ENCODE measurements around the gene SYT2.

GRCh38 chr1:202551683-202552082 is 158.6 kb downstream of the SYT2 start:
- TF ChIP-seq POLR2A (IDR thresholded peaks at IDR 0.05; ENCODE audit: low read depth, low read length) (no peak), POLR2AphosphoS5 (IDR thresholded peaks at IDR 0.05; ENCODE audit: low read depth, low read length) (no peak)

All from GM12891 (cell line).